Measurements from ENCODE around the gene ZNF853. TPM values are rescaled to one million over a fixed set of nuclear protein-coding genes. Genes with fewer than 3 reads are reported as not detected.
A peak's percentile ranks its signal among the peaks of the same experiment; 100 is the strongest.
"Not testable (repeated sequence)": the region's sequence is repeated elsewhere in the genome, so short reads cannot be mapped to it uniquely, and the experiment has no call there.

The ZNF853 gene
- total and polyA plus RNA-seq, 2 donors from 2014 or later = 3.4 to 5.4 TPM

GRCh38 chr7:6577369-6578113 lies 37.9 kb upstream of the ZNF853 start, which contains the start of gene ZDHHC4:
ZDHHC4 (plus strand) TSS chr7:6577454; CDS start chr7:6580562, 3,108 bp downstream.
- no peak for FAIRE-seq
- DNase-seq = peak; percentile 90 to 97 (median 94)
- Histone ChIP-seq H3K27me3 (ENCODE audit: control insufficient read depth, insufficient read depth, low read length) (no peaks in the 10 kb centered on the region), H3K9ac (ENCODE audit: low read length in 3 of 3) (peak within 1 kb of the TSS; percentile 20 to 70 (median 43)), H3K4me3 (ENCODE audit: low read length in 3 of 3) (peak within 1 kb of the TSS; percentile 61 to 81 (median 71)), H3K9me3 (ENCODE audit: control insufficient read depth in 2 of 3, insufficient read depth in 1 of 3, low read length in 3 of 3) (no peaks in the 10 kb centered on the region), H3K27ac (ENCODE audit: low read depth in 2 of 2, low read length in 2 of 2) (peak within 1 kb of the TSS; percentile 82 to 87), H3K36me3 (ENCODE audit: control insufficient read depth in 2 of 3, insufficient read depth in 3 of 3, low read length in 3 of 3) (peaks cover 0 to 18% (median 8%) of the 10 kb centered on the region in 3 donors), H3K4me1 (ENCODE audit: control insufficient read depth in 2 of 3, insufficient read depth in 2 of 3, low read depth in 1 of 3, low read length in 3 of 3) (no peaks in the 10 kb centered on the region)
- intact Hi-C loops (cut with DNase I) = no loop called here
- no peak for TF ChIP-seq CTCF (IDR thresholded peaks at IDR 0.05; ENCODE audit: borderline replicate concordance, extremely low read depth, insufficient read depth)

- Histone ChIP-seq H3K36me3 (ENCODE audit: control insufficient read depth in 2 of 3, insufficient read depth in 3 of 3, low read length in 3 of 3) (peaks cover 0 to 26% (median 11%) of the 10 kb centered on the region in 3 donors), H3K27me3 (ENCODE audit: control insufficient read depth, insufficient read depth, low read length) (no peaks in the 10 kb centered on the region), H3K27ac (ENCODE audit: low read depth in 2 of 2, low read length in 2 of 2) (peak overlapping the region in 1 of 2 donors; percentile 87), H3K9me3 (ENCODE audit: control insufficient read depth in 2 of 3, insufficient read depth in 1 of 3, low read length in 3 of 3) (no peaks in the 10 kb centered on the region), H3K9ac (ENCODE audit: low read length in 3 of 3) (no peak overlapping the region), H3K4me3 (ENCODE audit: low read length in 3 of 3) (peak overlapping the region in 1 of 3 donors; percentile 81), H3K4me1 (ENCODE audit: control insufficient read depth in 2 of 3, insufficient read depth in 2 of 3, low read depth in 1 of 3, low read length in 3 of 3) (no peaks in the 10 kb centered on the region)
- TF ChIP-seq CTCF (IDR thresholded peaks at IDR 0.05; ENCODE audit: borderline replicate concordance, extremely low read depth, insufficient read depth) = no peak
- no peak for FAIRE-seq
- intact Hi-C loops (cut with DNase I) = no loop called here
- DNase-seq = no peak
Observed at GRCh38 chr7:6578114-6579084, 37.0 kb upstream of the ZNF853 start.

DNA sequence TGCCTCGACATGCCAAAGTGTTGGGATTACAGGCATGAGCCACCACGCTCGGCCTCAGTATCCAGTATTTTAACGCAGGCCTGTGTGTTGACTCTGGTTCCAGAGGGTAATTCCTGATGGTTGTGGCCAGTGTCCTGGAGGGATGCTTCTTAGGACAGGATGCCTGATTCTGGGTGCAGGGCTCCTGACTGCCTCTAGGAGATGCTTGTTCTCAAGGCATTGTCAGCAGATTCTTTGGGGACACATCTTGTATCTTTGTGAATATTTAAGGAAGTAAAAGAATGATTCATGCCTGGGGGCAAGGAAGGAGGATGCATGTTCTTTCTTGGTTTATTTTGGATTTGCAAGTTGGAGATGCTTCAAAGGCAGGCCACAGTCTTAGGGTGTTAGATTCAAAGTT lies 36.0 kb upstream of the ZNF853 start:
- no peak for TF ChIP-seq CTCF (IDR thresholded peaks at IDR 0.05; ENCODE audit: borderline replicate concordance, extremely low read depth, insufficient read depth)
- no peak for DNase-seq
- intact Hi-C loops (cut with DNase I) = no loop called here
- H3K36me3 ChIP-seq (ENCODE audit: control insufficient read depth in 2 of 3, insufficient read depth in 3 of 3, low read length in 3 of 3) = peaks cover 0 to 31% (median 14%) of the 10 kb centered on the region in 3 donors
- H3K9me3 ChIP-seq (ENCODE audit: control insufficient read depth in 2 of 3, insufficient read depth in 1 of 3, low read length in 3 of 3) = no peaks in the 10 kb centered on the region
- no peak overlapping the region for H3K9ac ChIP-seq (ENCODE audit: low read length in 3 of 3)
- no peak overlapping the region for H3K4me3 ChIP-seq (ENCODE audit: low read length in 3 of 3)
- H3K27me3 ChIP-seq (ENCODE audit: control insufficient read depth, insufficient read depth, low read length) = no peaks in the 10 kb centered on the region
- no peak for FAIRE-seq
- H3K4me1 ChIP-seq (ENCODE audit: control insufficient read depth in 2 of 3, insufficient read depth in 2 of 3, low read depth in 1 of 3, low read length in 3 of 3) = no peaks in the 10 kb centered on the region
- H3K27ac ChIP-seq (ENCODE audit: low read depth in 2 of 2, low read length in 2 of 2) = no peak overlapping the region

DNA sequence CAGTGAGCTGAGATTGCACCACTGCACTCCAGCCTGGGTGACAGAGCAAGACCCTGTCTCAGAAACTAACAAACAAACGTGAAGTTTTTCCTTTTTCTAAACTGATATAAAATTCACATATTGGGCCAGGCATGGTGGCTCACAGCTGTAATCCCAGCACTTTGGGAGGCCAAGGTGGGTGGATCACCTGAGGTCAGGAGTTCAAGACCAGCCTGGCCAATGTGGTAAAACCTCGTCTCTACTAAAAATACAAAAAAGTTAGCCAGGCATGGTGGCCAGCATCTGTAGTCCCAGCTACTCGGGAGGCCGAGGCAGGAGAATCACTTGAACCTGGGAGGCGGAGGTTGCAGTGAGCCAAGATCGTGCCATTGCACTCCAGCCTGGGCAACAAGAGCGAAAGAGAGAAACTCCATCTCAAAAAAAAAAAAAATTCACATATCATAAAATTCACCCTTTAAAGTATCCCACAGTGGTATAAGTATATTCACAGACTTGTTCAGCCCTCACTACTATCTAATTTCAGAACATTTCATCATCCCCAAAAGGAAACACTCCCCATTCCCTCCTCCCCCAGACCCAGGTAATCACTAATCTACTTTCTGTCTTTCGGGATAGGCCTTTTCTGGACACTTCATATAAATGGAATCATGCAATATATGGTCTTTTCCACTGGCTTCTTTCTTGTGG lies 29.5 kb upstream of the ZNF853 start:
- H3K27me3 ChIP-seq (ENCODE audit: control insufficient read depth, insufficient read depth, low read length); H3K4me1 ChIP-seq (ENCODE audit: control insufficient read depth in 2 of 3, insufficient read depth in 2 of 3, low read depth in 1 of 3, low read length in 3 of 3); H3K9ac ChIP-seq (ENCODE audit: low read length in 3 of 3); DNase-seq; intact Hi-C loops (cut with DNase I); H3K4me3 ChIP-seq (ENCODE audit: low read length in 3 of 3); FAIRE-seq; H3K27ac ChIP-seq (ENCODE audit: low read depth in 2 of 2, low read length in 2 of 2); H3K9me3 ChIP-seq (ENCODE audit: control insufficient read depth in 2 of 3, insufficient read depth in 1 of 3, low read length in 3 of 3): not testable (repeated sequence)
- H3K36me3 ChIP-seq (ENCODE audit: control insufficient read depth in 2 of 3, insufficient read depth in 3 of 3, low read length in 3 of 3) = peaks cover 0 to 44% (median 17%) of the 10 kb centered on the region in 3 donors
